ENCODE results near the gene CLDN34. TPM values are rescaled to one million over a fixed set of nuclear protein-coding genes. Genes with fewer than 3 reads are reported as not detected.

Gene CLDN34
- polyA plus RNA-seq: not detected

GRCh38 chrX:9966775-9967408, at the start of gene CLDN34:
Gene CLDN34 (plus strand): TSS chrX:9967358. CDS start chrX:9967358, 0 bp downstream.
- H3K27ac ChIP-seq (ENCODE audit: low read depth, low read length): no peak within 1 kb of the TSS
- WGBS, 3 donors: 88 to 93% (median 93%) methylated on average over 16 of the region's 16 CpGs

GRCh38 chrX:9917861-9918260, 49.3 kb upstream of the CLDN34 start:
- WGBS, 3 donors: 80 to 90% (median 82%) methylated on average over 5 of the region's 5 CpGs
- no peak overlapping the region for H3K27ac ChIP-seq (ENCODE audit: low read depth, low read length)

- no peak overlapping the region for H3K27ac ChIP-seq (ENCODE audit: low read depth, low read length)
- 81 to 97% (median 94%) methylated on average over 3 of the region's 3 CpGs for WGBS, 3 donors
Measured at GRCh38 chrX:9919632-9920172, 47.5 kb upstream of the CLDN34 start.

- no peak overlapping the region for H3K27ac ChIP-seq (ENCODE audit: low read depth, low read length)
- WGBS, 3 donors: 77 to 91% (median 90%) methylated on average over 5 of the region's 5 CpGs
Measured at GRCh38 chrX:9921407-9921806, 45.8 kb upstream of the CLDN34 start.

GRCh38 chrX:9923357-9923756, 43.8 kb upstream of the CLDN34 start:
- no peak overlapping the region for H3K27ac ChIP-seq (ENCODE audit: low read depth, low read length)
- WGBS, 3 donors: 82 to 91% (median 85%) methylated on average over 5 of the region's 5 CpGs

GRCh38 chrX:9926002-9926401, 41.2 kb upstream of the CLDN34 start:
- WGBS, 3 donors: 93 to 96% (median 93%) methylated on average over 9 of the region's 9 CpGs
- no peak overlapping the region for H3K27ac ChIP-seq (ENCODE audit: low read depth, low read length)

GRCh38 chrX:9927698-9928482, 39.3 kb upstream of the CLDN34 start:
- WGBS, 3 donors: 43 to 80% (median 68%) methylated on average over 11 of the region's 11 CpGs
- H3K27ac ChIP-seq (ENCODE audit: low read depth, low read length): no peak overlapping the region

- H3K27ac ChIP-seq (ENCODE audit: low read depth, low read length): no peak overlapping the region
- 77 to 96% (median 89%) methylated on average over 3 of the region's 3 CpGs for WGBS, 3 donors
Measured at GRCh38 chrX:9935436-9935835, 31.7 kb upstream of the CLDN34 start.

- H3K27ac ChIP-seq (ENCODE audit: low read depth, low read length): no peak overlapping the region
- 73 to 81% (median 80%) methylated on average over 8 of the region's 8 CpGs for WGBS, 3 donors
Measured at GRCh38 chrX:9937761-9938160, 29.4 kb upstream of the CLDN34 start.

- H3K27ac ChIP-seq (ENCODE audit: low read depth, low read length): no peak overlapping the region
Measured at GRCh38 chrX:9938516-9938915, 28.6 kb upstream of the CLDN34 start.

GRCh38 chrX:9940421-9940820, 26.7 kb upstream of the CLDN34 start:
- H3K27ac ChIP-seq (ENCODE audit: low read depth, low read length): no peak overlapping the region
- 79 to 88% (median 79%) methylated on average over 14 of the region's 14 CpGs for WGBS, 3 donors

More at GRCh38 chrX:9938516-9938915, 28.6 kb upstream of the CLDN34 start:
- 89 to 94% (median 91%) methylated on average over 5 to 7 of the region's 7 CpGs for WGBS, 3 donors

- 50 to 89% (median 68%) methylated on average over 6 of the region's 6 CpGs for WGBS, 3 donors
- H3K27ac ChIP-seq (ENCODE audit: low read depth, low read length): no peak overlapping the region
Measured at GRCh38 chrX:9942086-9942485, 25.1 kb upstream of the CLDN34 start.

GRCh38 chrX:9943420-9943819, 23.7 kb upstream of the CLDN34 start:
- 94 to 100% (median 95%) methylated on average over 5 of the region's 5 CpGs for WGBS, 3 donors
- no peak overlapping the region for H3K27ac ChIP-seq (ENCODE audit: low read depth, low read length)

- no peak overlapping the region for H3K27ac ChIP-seq (ENCODE audit: low read depth, low read length)
- WGBS, 3 donors: 55 to 75% (median 65%) methylated on average over 10 of the region's 10 CpGs
Measured at GRCh38 chrX:9947131-9947794, 19.9 kb upstream of the CLDN34 start.

- no peak overlapping the region for H3K27ac ChIP-seq (ENCODE audit: low read depth, low read length)
- 73 to 90% (median 87%) methylated on average over 9 of the region's 9 CpGs for WGBS, 3 donors
Measured at GRCh38 chrX:9948406-9948805, 18.8 kb upstream of the CLDN34 start.

- 55 to 86% (median 69%) methylated on average over 1 of the region's 1 CpG for WGBS, 3 donors
Measured at GRCh38 chrX:9952300-9952699, 14.9 kb upstream of the CLDN34 start.

GRCh38 chrX:9953396-9953795, 13.8 kb upstream of the CLDN34 start:
- no peak overlapping the region for H3K27ac ChIP-seq (ENCODE audit: low read depth, low read length)
- WGBS, 3 donors: 82 to 95% (median 90%) methylated on average over 2 of the region's 2 CpGs

More at GRCh38 chrX:9952300-9952699, 14.9 kb upstream of the CLDN34 start:
- no peak overlapping the region for H3K27ac ChIP-seq (ENCODE audit: low read depth, low read length)

- WGBS, 3 donors: 72 to 85% (median 75%) methylated on average over 6 of the region's 6 CpGs
Measured at GRCh38 chrX:9955506-9955905, 11.7 kb upstream of the CLDN34 start.

GRCh38 chrX:9957743-9958142, 9.4 kb upstream of the CLDN34 start:
- 82 to 84% (median 83%) methylated on average over 8 to 9 of the region's 9 CpGs for WGBS, 3 donors
- H3K27ac ChIP-seq (ENCODE audit: low read depth, low read length): no peak overlapping the region

More at GRCh38 chrX:9955506-9955905, 11.7 kb upstream of the CLDN34 start:
- no peak overlapping the region for H3K27ac ChIP-seq (ENCODE audit: low read depth, low read length)

Data from adipose tissue (tissue), 3 donors.